SK-N-SH treated with all-trans-retinoic acid at 6 μM for 48 hours (cell line): ENCODE data around the gene DDX28.

Experiments
- ARNTL ChIP-seq: fragments of 450-650 bp; formaldehyde crosslinking; IDR thresholded peaks from 2 replicates; pipeline ENCODE4 v1.5.0; 2020; ENCODE audit warnings: low read depth, mild to moderate bottlenecking, moderate library complexity, borderline replicate concordance
- CREB5 ChIP-seq: fragments of 250-450 bp; sonication (Bioruptor Pico); IDR thresholded peaks from 2 replicates; pipeline ENCODE4 v1.5.1; 2020; ENCODE audit warnings: low read depth, mild to moderate bottlenecking, moderate library complexity
- CSRNP3 ChIP-seq: fragments of 250-450 bp; sonication (Bioruptor Pico); IDR thresholded peaks from 2 replicates; pipeline ENCODE4 v1.5.1; 2021; ENCODE audit warnings: mild to moderate bottlenecking, moderate library complexity
- ESRRG ChIP-seq: fragments of 250-450 bp; sonication (Bioruptor Pico); IDR thresholded peaks from 2 replicates; pipeline ENCODE4 v1.6.1; 2021; ENCODE audit warnings: mild to moderate bottlenecking
- GLIS3 ChIP-seq: fragments of 250-450 bp; sonication (Bioruptor Pico); IDR thresholded peaks from 2 replicates; pipeline ENCODE4 v1.5.0; 2020; ENCODE audit warnings: mild to moderate bottlenecking, moderate library complexity
- PATZ1 ChIP-seq: fragments of 250-450 bp; sonication (Bioruptor Pico); IDR thresholded peaks from 2 replicates; pipeline ENCODE4 v1.8.0; 2020; ENCODE audit warnings: mild to moderate bottlenecking, moderate library complexity, borderline replicate concordance
- TOX ChIP-seq: fragments of 250-450 bp; sonication (Bioruptor Pico); IDR thresholded peaks from 2 replicates; pipeline ENCODE4 v1.8.0; 2021; ENCODE audit warnings: mild to moderate bottlenecking, moderate library complexity, borderline replicate concordance
- ZC3H10 ChIP-seq: fragments of 250-450 bp; sonication (Bioruptor Pico); IDR thresholded peaks from 2 replicates; pipeline ENCODE4 v1.5.1; 2021; ENCODE audit warnings: mild to moderate bottlenecking, moderate library complexity
- ZFP3 ChIP-seq: fragments of 250-450 bp; sonication (Bioruptor Pico); IDR thresholded peaks from 2 replicates; pipeline ENCODE4 v1.5.0; 2020; ENCODE audit warnings: mild to moderate bottlenecking, moderate library complexity
- ZFP30 ChIP-seq: fragments of 450-650 bp; formaldehyde crosslinking; IDR thresholded peaks from 2 replicates; pipeline ENCODE4 v1.5.0; 2022; ENCODE audit warnings: mild to moderate bottlenecking, moderate library complexity
- ZNF8 ChIP-seq: fragments of 450-650 bp; formaldehyde crosslinking; IDR thresholded peaks from 2 replicates; pipeline ENCODE4 v1.5.0; 2020; ENCODE audit warnings: mild to moderate bottlenecking, moderate library complexity

GRCh38 chr16:68031951-68032350 is 8.9 kb upstream of the DDX28 start:
- no peak for TF ChIP-seq ZFP3
- no peak for TF ChIP-seq CSRNP3 (CRISPR knock-in tag)
- TF ChIP-seq ZC3H10 (CRISPR knock-in tag): no peak
- TF ChIP-seq TOX (CRISPR knock-in tag): no peak
- no peak for TF ChIP-seq ESRRG (CRISPR knock-in tag)
- TF ChIP-seq PATZ1 (CRISPR knock-in tag): no peak
- no peak for TF ChIP-seq ZNF8 (CRISPR knock-in tag)
- no peak for TF ChIP-seq GLIS3 (CRISPR knock-in tag)
- TF ChIP-seq CREB5 (CRISPR knock-in tag): no peak
- no peak for TF ChIP-seq ARNTL (CRISPR knock-in tag)
- TF ChIP-seq ZFP30: no peak
